ENCODE measurements around the gene DIP2A.

GRCh38 chr21:46426313-46427046 is 32.2 kb upstream of the DIP2A start:
- no peak for TF ChIP-seq CTCF (IDR thresholded peaks at IDR 0.05)
- no peak for TF ChIP-seq EP300 (IDR thresholded peaks at IDR 0.05)
